CD4-positive, alpha-beta T cell (primary cell): Measurements from ENCODE around the gene IL20RA. TPM values are rescaled to one million over a fixed set of nuclear protein-coding genes. Genes with fewer than 3 reads are reported as not detected.

Experiments used
- ATAC-seq: fragments of 200-7000 bp; cut with Tn5 transposase; one replicate; pipeline ENCODE4 v1.10.0; 2022; ENCODE audit warnings: mild to moderate bottlenecking; ENCODE audit not compliant: poor library complexity
- CTCF ChIA-PET: fragments of 350-600 bp; sonication (Branson Sonifier 250); formaldehyde crosslinking; loops from one replicate; lab custom pipeline; 2021; ENCODE audit warnings: antibody characterized with exemption, inconsistent platforms; lab: Charles Lee
- POLR2A ChIA-PET: fragments of 350-600 bp; sonication (Branson Sonifier 250); formaldehyde crosslinking; loops from one replicate; lab custom pipeline; 2021; ENCODE audit warnings: antibody characterized with exemption, inconsistent platforms; lab: Charles Lee
- DNase-seq, 14 experiments: peaks; one replicate each; pipeline ENCODE4 v3.0.0-alpha.2; 2013 to 2020; ENCODE audit warnings: mixed read lengths in 2 of 14
- H3K27ac ChIP-seq, 2 donors: one replicate each; pipeline versions ENCODE4 v1.5.1 to v1.7.0; 2013; ENCODE audit warnings: low read length in 2 of 2, low read depth in 1 of 2, mild to moderate bottlenecking in 1 of 2
- H3K27me3 ChIP-seq, 2 experiments: 1 replicate in 1 of 2; 2 replicates in 1 of 2; pipeline versions ENCODE4 v1.6.1 to v1.7.0; 2013; ENCODE audit warnings: low read length in 2 of 2, control low read depth in 1 of 2, mild to moderate bottlenecking in 1 of 2, moderate library complexity in 1 of 2; ENCODE audit not compliant: insufficient read depth in 2 of 2, control insufficient read depth in 1 of 2
- H3K36me3 ChIP-seq: one replicate; pipeline ENCODE4 v1.6.1; 2013; ENCODE audit warnings: low read length, control low read depth; ENCODE audit not compliant: insufficient read depth
- H3K4me1 ChIP-seq: one replicate; pipeline ENCODE4 v1.6.1; 2013; ENCODE audit warnings: low read length, control low read depth; ENCODE audit not compliant: insufficient read depth
- H3K4me3 ChIP-seq: one replicate; pipeline ENCODE4 v1.5.1; 2013; ENCODE audit warnings: mild to moderate bottlenecking, low read length, moderate library complexity
- H3K9me3 ChIP-seq, 2 experiments: 1 replicate in 1 of 2; 2 replicates in 1 of 2; pipeline versions ENCODE4 v1.6.1 to v1.7.0; 2013; ENCODE audit warnings: low read length in 2 of 2, mild to moderate bottlenecking in 2 of 2, control low read depth in 1 of 2, moderate library complexity in 1 of 2; ENCODE audit not compliant: control insufficient read depth in 1 of 2, insufficient read depth in 1 of 2
- H3K27ac Mint-ChIP-seq: one replicate; pipeline ENCODE4 v1.8.0; 2020; ENCODE audit warnings: mixed read lengths
- H3K27me3 Mint-ChIP-seq: one replicate; pipeline ENCODE4 v1.8.0; 2021; ENCODE audit warnings: mixed read lengths
- H3K36me3 Mint-ChIP-seq: one replicate; pipeline ENCODE4 v1.8.0; 2021; ENCODE audit warnings: low read depth, mixed read lengths
- H3K4me1 Mint-ChIP-seq: one replicate; pipeline ENCODE4 v1.8.0; 2021; ENCODE audit warnings: low read depth, mixed read lengths
- H3K4me3 Mint-ChIP-seq: one replicate; pipeline ENCODE4 v1.8.0; 2020; ENCODE audit warnings: mild to moderate bottlenecking, mixed read lengths
- H3K9me3 Mint-ChIP-seq: one replicate; pipeline ENCODE4 v1.8.0; 2020; ENCODE audit warnings: mixed read lengths
- intact Hi-C, 2 experiments: fragments of 100-400 bp; cut with DNase I in 1 of 2; cut with micrococcal nuclease in 1 of 2; formaldehyde crosslinking; loops; one replicate each; pipeline versions ENCODE4 v1.15.1 to v1.9.0; 2023 to 2025; cut with DNase I, micrococcal nuclease
- total RNA-seq, 174 experiments: library from RNA in 2 of 174; stranded (reverse) in 2 of 174; gene quantifications; one replicate each; pipeline ENCODE4 v1.2.3 and lab custom pipeline; 2021 to 2026
- TF ChIP-seq, protein P1 (sequence below): fragments of 200-600 bp; IDR thresholded peaks from one replicate; pipeline ENCODE4 v1.8.0; 2022; ENCODE audit warnings: antibody characterized with exemption, mild to moderate bottlenecking

Gene IL20RA
- total RNA-seq, 2 experiments from 2014 or later: not detected

DNA sequence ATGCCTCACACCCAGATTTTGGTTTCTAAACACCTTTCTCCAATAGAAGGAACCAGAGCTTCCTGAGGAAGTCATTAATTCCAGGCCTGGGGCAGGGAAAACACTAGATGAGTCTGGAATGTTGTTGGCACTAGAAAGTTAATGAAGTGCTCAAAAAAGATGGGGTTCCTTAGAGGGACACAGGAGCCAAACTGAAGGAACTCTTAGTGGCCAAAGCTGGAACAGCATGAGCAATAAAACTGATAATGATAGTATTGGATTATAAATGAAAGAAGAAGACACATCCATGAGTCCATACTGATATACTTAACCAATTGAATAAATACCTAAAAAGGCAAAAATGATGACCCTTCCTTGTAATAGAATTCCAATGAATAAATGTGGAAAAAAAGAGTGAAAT, 4.4 kb downstream of the IL20RA start:
- Mint-ChIP-seq H3K9me3 (no peaks in the 10 kb centered on the region), H3K4me3 (no peak overlapping the region), H3K4me1 (peaks cover 10% of the 10 kb centered on the region), H3K27me3 (peaks cover 78% of the 10 kb centered on the region), H3K36me3 (no peaks in the 10 kb centered on the region), H3K27ac (no peak overlapping the region)
- DNase-seq (no peak), ATAC-seq (no peak)
- Histone ChIP-seq H3K27ac (no peak overlapping the region), H3K9me3 (peaks cover 0 to 3% of the 10 kb centered on the region in 2 experiments), H3K36me3 (no peaks in the 10 kb centered on the region), H3K27me3 (peaks cover 39 to 61% of the 10 kb centered on the region in 2 experiments), H3K4me3 (no peak overlapping the region), H3K4me1 (peaks cover 4% of the 10 kb centered on the region)
- TF ChIP-seq, protein P1, sequence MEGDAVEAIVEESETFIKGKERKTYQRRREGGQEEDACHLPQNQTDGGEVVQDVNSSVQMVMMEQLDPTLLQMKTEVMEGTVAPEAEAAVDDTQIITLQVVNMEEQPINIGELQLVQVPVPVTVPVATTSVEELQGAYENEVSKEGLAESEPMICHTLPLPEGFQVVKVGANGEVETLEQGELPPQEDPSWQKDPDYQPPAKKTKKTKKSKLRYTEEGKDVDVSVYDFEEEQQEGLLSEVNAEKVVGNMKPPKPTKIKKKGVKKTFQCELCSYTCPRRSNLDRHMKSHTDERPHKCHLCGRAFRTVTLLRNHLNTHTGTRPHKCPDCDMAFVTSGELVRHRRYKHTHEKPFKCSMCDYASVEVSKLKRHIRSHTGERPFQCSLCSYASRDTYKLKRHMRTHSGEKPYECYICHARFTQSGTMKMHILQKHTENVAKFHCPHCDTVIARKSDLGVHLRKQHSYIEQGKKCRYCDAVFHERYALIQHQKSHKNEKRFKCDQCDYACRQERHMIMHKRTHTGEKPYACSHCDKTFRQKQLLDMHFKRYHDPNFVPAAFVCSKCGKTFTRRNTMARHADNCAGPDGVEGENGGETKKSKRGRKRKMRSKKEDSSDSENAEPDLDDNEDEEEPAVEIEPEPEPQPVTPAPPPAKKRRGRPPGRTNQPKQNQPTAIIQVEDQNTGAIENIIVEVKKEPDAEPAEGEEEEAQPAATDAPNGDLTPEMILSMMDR: no peak
- ChIA-PET CTCF (no interaction called here), POLR2A (no interaction called here)
- intact Hi-C loops: no loop called here

DNA sequence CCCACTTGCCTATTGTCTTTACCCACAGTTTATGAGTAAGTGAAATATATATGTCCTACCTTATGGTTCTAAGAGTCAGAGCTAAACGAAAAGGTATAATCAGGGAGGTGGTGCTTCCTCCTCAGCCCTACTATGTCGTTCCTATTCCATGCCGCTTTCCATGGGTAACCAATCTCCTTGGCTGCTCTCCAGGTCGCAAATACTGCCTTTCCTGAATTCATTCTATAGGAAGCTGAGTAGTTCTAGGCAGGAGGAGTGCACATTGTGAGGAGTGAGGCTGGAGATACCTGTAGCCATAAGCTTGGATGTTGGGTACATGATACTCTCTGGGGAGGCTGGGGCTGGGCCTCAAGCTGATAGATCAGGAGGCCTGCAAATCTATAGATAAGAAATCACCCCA, 5.8 kb downstream of the IL20RA start:
- ChIA-PET POLR2A (no interaction called here), CTCF (no interaction called here)
- H3K27ac ChIP-seq: no peak overlapping the region
- Mint-ChIP-seq H3K9me3 (no peaks in the 10 kb centered on the region), H3K4me1 (peaks cover 5% of the 10 kb centered on the region), H3K27ac (no peak overlapping the region), H3K27me3 (peaks cover 75% of the 10 kb centered on the region), H3K4me3 (no peak overlapping the region), H3K36me3 (no peaks in the 10 kb centered on the region)
- TF ChIP-seq, protein P1: no peak
- ATAC-seq (no peak), DNase-seq (no peak)
- peaks cover 5% of the 10 kb centered on the region for H3K4me1 ChIP-seq
- H3K4me3 ChIP-seq: no peak overlapping the region
- H3K27me3 ChIP-seq: peaks cover 31 to 51% of the 10 kb centered on the region in 2 experiments
- H3K9me3 ChIP-seq: no peaks in the 10 kb centered on the region
- no peaks in the 10 kb centered on the region for H3K36me3 ChIP-seq
- intact Hi-C loops: no loop called here

DNA sequence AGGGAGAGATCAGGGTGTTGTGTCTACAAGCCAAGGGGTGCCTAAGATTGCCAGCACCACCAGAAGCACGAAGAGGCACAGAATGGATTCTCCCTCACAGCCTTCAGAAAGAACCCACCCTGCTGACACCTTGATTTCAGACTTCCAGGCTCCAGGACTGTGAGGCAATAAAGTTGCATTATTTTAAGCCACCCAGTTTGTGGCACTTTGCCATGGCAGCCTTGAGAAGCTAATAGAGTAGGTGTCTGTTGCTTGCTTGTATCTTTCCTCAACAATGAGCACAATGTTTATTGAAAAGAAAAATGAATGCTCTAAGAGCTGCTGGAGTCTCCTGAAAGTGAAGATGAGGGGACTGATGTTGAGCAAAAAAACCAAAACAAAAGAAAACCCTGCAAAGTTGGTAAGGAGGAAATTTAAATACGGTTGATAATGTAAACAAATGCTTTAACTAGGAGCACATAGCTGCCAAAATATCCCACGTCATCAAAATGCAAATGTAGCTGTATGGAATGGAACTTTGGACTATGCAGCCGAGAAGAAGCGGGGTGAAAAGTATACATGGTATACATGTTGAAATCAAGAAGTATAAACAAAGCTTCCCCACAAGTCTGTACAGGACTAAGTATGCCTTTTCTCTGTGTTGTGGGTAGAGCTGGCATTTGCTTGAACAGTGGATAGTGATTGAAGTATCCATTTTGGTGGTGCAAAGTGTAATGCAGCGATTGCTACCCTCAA, 8.0 kb downstream of the IL20RA start:
- ChIA-PET POLR2A (no interaction called here), CTCF (interaction anchor here (1.0 kb wide), 1 partner anchor 9 kb away, joined by 3 read pairs; no protein-coding TSS in a partner anchor)
- H3K36me3 ChIP-seq: no peaks in the 10 kb centered on the region
- no peak overlapping the region for H3K4me3 ChIP-seq
- Mint-ChIP-seq H3K9me3 (no peaks in the 10 kb centered on the region), H3K4me1 (peaks cover 12% of the 10 kb centered on the region), H3K4me3 (no peak overlapping the region), H3K36me3 (no peaks in the 10 kb centered on the region), H3K27ac (no peak overlapping the region), H3K27me3 (peaks cover 74% of the 10 kb centered on the region)
- H3K27me3 ChIP-seq: peaks cover 18 to 28% of the 10 kb centered on the region in 2 experiments
- H3K27ac ChIP-seq: no peak overlapping the region
- TF ChIP-seq, protein P1: no peak
- intact Hi-C loops: no loop called here
- H3K4me1 ChIP-seq: peaks cover 16% of the 10 kb centered on the region
- ATAC-seq: no peak
- no peaks in the 10 kb centered on the region for H3K9me3 ChIP-seq
- DNase-seq: no peak
